HepG2 (cell line): ENCODE measurements around the gene CORO1A.

Experiments
- CTCF ChIP-seq: sonication (generic); formaldehyde crosslinking; IDR thresholded peaks from 2 replicates; pipeline ENCODE4 v1.5.0; 2020; ENCODE audit warnings: mild to moderate bottlenecking, missing genetic modification reagents, moderate library complexity
- DNMT3B ChIP-seq: conservative IDR thresholded peaks from 2 replicates; pipeline ENCODE4 v1.6.1; 2016; ENCODE audit warnings: missing biosample characterization, control low read depth
- HCFC1 ChIP-seq: fragments of 150-350 bp; IDR thresholded peaks from 2 replicates; pipeline ENCODE4 v1.6.1; 2014; ENCODE audit warnings: low read depth, low read length
- NR2C2 ChIP-seq: sonication (generic); formaldehyde crosslinking; IDR thresholded peaks from 2 replicates; pipeline ENCODE4 v1.4.0; 2020; ENCODE audit warnings: missing genetic modification reagents, mild to moderate bottlenecking, moderate library complexity, borderline replicate concordance
- POLR2A ChIP-seq, 2 experiments: IDR thresholded peaks; 2 replicates each; pipeline ENCODE4 v1.6.1; 2011; ENCODE audit warnings: low read depth in 2 of 2, low read length in 2 of 2, mild to moderate bottlenecking in 1 of 2, moderate library complexity in 1 of 2; ENCODE audit not compliant: insufficient read depth in 1 of 2
- PREB ChIP-seq: sonication (generic); formaldehyde crosslinking; IDR thresholded peaks from 2 replicates; pipeline ENCODE4 v1.4.0; 2020; ENCODE audit warnings: missing genetic modification reagents
- ZBTB1 ChIP-seq: sonication (generic); formaldehyde crosslinking; IDR thresholded peaks from 2 replicates; pipeline ENCODE4 v1.4.0; 2020; ENCODE audit warnings: missing genetic modification reagents, borderline replicate concordance
- ZBTB37 ChIP-seq: sonication (generic); formaldehyde crosslinking; IDR thresholded peaks from 2 replicates; pipeline ENCODE4 v1.4.0; 2020; ENCODE audit warnings: mild to moderate bottlenecking, missing genetic modification reagents
- ZBTB4 ChIP-seq: sonication (generic); formaldehyde crosslinking; IDR thresholded peaks from 2 replicates; pipeline ENCODE4 v1.4.0; 2020; ENCODE audit warnings: missing genetic modification reagents, mild to moderate bottlenecking, borderline replicate concordance

- TF ChIP-seq NR2C2 (CRISPR knock-in tag) (no peak), POLR2A (IDR thresholded peaks at IDR 0.05; ENCODE audit: insufficient read depth in 1 of 2, low read depth in 2 of 2, low read length in 2 of 2) (no peak), ZBTB4 (CRISPR knock-in tag) (no peak), HCFC1 (no peak), ZBTB37 (CRISPR knock-in tag) (no peak), ZBTB1 (CRISPR knock-in tag) (no peak), CTCF (CRISPR knock-in tag) (no peak), PREB (CRISPR knock-in tag) (no peak), DNMT3B (CRISPR knock-in tag) (no peak)
Measured at GRCh38 chr16:30186444-30186781, 3.0 kb downstream of the CORO1A start.
